GM11168 (cell line): ENCODE measurements around the gene SLC38A9.

Experiments
- in situ Hi-C: fragments of 300-500 bp; cut with MboI; formaldehyde crosslinking; loops from one replicate; pipeline ENCODE4 v1.12.0; 2022; ENCODE audit warnings: low sequenced_read_pairs; ENCODE audit not compliant: unreplicated experiment

The SLC38A9 gene

DNA sequence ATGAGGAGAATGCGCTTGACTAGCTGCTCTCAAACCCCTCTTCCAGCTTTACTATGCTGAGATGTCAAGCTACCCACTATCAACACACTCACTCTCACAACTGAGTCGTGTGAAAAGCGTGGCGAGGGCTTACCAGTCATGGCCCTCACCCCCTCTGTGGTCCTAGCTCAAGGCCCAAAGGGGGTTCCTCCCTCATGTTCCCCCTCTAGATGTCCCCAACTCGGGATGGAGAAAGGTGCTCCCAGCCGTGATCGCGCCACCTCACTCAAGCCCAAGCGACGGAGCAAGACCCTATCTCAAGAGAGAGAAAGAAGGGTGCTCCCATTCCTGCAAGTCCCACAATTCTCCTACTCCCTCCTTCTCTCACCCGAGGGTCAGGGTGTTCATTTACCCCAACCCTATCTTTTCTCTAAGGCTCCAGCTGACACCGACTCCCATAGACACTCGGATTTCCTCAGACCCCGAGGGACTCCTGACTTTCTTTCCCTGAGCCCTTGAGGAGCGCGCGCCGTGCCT, 559 bp downstream of the SLC38A9 start:
- in situ Hi-C loops: no loop called here

DNA sequence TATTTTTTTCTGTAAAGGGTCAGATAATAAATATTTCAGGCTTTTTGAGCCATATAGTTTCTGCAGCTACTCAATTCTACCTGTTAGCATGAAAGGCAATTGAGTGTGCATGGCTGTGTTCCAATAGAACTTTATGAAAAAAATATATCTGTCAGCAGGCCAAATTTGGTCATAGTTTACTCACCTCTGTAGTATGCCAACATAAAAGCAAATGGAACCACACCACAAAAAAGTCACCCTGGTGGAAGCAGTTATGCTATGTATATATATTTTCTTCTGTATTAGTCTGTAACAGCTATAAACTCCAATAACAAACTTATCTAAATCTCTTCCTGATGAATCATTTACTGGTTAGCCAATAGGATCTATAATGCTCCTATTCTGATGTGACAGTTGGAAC, 3.4 kb downstream of the SLC38A9 start:
- in situ Hi-C loops: no loop called here

DNA sequence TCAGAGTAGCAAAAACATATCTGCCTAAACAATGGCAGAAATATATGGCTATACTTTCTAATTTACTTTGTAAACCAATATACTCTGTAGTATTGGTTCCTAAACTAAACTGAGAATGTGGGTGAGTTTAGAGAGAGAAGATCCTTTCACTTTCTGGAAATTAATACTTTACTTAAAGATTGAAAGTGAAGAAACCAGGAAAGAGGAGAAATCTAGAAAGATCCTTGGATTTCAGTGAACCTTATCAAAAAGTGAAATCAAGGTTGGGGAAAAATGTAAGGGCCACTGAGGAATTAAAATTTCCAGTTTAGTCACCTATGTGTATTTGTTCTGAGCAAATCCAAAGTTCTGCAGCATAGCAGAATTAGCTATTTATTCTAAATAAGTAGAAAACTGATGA, 5.9 kb downstream of the SLC38A9 start:
- in situ Hi-C loops: no loop called here

DNA sequence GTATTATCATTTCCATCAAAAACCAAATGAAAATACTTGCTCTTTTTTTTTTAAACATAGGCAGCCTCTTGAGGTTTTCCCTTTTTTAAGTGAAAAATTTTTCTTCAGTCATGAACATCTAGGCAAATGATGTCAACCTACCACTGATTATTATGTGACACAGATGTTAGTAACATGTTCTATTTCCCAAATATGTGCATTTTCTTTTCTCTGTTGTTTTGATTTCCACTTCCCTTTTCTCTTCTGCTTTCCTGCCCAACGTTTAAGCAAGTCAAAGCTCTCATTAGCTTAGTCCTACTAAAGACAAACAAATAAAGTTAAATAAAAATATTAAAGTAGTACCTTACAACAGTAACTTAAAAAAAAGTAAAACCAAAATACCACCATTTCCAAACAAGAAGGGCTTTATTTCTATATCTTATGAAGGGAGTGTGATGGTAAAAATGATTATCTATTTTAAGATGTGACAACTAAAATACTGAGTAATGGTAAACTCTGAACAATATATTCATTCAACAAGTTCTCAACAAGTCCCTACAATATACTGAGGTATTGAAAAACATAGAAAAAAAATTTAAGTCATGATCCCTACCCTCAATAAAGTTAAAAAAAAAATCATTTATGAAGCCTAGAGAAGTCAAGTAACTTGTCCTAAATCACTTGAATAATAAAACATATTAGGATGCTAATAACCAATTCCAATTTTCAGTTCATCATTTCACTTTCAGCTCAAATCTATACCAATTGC, 9.4 kb downstream of the SLC38A9 start:
- in situ Hi-C loops: no loop called here

DNA sequence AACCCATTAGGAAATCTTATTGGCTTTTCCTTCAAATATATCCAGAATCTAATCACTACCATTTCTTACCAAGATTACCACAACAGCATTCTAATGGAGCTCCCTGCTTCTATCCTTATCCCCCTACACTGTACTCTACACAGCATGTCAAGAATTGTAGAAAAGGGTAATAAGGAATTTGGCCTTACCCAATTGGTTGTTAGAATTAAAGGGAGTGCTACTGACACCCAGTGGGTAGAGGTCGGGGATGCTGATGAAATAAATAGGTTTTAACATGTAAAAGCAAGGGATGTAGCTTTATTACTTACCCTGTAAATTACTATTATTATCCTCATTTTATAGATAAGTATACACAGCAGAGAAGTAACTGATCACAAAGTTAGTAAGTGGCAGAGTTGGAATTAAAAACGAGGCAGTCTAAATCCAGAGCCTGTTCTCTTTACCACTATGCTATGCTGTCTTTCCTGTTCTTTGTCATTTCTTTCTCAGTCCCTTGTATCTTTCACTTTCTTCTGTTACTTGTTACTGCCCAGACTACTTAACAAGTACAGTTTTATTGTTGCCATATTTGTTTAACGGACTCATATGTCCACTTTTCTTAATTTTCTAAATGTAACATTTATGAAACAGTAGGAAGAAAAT, 10.5 kb downstream of the SLC38A9 start:
- in situ Hi-C loops: no loop called here

DNA sequence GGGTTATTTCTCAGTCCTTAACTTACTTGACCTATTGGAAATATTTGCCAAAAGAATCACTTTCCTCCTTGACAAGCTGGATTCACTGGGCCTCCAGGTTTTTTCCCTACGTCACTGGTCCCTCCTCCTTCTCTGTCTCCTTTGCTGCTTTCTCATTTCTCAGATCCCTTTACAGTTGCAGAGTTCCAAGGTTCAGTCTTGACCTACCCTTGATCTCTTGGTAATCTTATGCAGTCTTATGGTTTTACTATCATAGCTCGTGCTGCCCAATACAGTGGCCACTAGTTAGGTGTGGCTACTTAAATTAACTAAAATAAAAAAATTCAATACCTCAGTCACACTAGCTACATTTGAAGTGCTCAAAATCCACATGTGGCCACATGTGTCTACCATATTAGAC, 11.4 kb downstream of the SLC38A9 start:
- in situ Hi-C loops: no loop called here

DNA sequence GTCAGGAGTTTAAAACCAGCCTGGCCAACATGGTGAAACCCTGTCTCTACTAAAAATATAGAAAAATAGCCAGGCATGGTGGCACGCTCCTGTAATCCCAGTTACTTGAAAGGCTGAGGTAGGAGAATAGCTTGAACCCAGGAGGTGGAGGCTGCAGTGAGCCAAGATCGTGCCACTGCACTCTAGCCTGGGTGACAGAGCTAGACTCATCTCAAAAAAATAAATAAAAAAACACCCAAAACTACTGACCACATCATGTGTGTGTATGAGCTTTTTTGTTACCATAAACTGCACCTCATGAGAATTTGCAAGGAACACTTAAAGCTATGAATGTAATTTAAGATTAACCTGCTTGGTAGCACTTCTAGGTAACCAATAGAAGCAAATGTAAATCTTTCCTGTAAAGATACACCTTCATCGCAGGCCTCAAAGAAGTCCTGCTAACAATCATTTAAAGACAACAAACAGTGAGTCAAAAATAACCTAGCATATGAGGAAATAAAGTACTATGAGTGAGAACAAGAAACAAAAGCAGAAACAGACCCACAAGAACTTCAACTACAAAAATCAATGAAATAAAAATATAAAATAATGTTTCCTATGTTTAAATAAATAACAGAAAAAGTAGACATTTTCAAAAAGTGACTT, 13.0 kb downstream of the SLC38A9 start:
- in situ Hi-C loops: loop anchor here (25.0 kb wide), 2 partner anchors 287 to 362 kb away; no protein-coding TSS in a partner anchor

DNA sequence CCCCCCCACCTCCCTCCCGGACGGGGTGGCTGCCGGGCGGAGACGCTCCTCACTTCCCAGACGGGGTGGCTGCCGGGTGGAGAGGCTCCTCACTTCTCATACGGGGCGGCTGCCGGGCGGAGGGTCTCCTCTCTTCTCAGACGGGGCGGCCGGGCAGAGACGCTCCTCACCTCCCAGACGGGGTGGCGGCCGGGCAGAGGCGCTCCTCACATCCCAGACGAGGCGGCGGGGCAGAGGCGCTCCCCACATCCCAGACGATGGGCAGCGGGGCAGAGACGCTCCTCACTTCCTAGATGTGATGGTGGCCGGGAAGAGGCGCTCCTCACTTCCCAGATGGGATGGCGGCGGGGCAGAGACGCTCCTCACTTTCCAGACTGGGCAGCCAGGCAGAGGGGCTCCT, 15.4 kb downstream of the SLC38A9 start:
- in situ Hi-C loops: loop anchor here (25.0 kb wide), 2 partner anchors 284 to 359 kb away; no protein-coding TSS in a partner anchor

DNA sequence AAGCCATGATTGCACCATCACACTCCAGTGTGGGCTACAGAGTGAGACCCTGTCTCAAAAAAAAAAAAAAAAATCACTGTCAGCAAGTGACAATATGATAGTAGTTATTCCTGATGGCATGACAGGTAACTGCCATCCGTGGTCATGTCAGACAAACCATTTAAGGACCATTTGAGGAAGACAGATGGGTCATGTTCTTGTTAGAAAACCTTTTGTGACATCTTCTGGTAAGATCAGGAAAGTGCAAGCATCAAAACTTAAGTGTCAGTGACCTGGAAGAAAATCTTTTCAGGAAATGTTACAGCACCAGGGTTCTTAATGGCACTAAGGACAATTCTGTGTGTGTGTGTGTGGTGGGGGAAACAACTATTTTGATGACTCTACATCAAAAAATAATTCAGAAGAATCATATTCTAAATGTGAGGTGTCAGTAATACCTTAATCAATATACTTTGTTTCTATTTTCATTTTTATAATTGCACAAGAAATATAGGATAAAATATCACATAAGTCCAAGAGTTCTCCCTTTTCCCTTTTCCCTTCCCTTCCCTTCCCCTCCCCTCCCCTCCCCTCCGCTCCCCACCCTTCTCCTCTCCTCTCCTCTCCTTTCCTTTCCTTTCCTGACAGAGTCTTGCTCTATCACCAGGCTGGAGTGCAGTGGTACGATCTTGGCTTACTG, 17.8 kb downstream of the SLC38A9 start:
- in situ Hi-C loops: loop anchor here (25.0 kb wide), 2 partner anchors 282 to 357 kb away; no protein-coding TSS in a partner anchor

DNA sequence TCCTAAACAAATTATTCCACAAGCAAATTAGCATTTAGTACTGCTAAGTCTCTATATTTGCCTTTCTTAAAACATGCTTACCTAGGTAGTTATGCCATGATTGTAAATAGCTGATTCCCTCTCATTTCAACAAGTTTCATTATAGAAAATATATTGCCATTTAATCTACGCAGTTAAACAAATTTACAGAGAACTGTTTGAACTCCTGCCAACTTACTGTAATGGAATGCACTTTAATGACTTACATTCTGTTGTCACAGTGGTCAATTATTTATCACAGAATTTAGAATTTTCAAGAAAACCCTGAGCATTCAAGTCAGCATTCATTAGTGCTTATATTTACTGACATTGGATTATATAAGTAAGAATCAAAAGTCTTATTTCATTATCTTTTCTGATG, 19.6 kb downstream of the SLC38A9 start:
- in situ Hi-C loops: loop anchor here (25.0 kb wide), 2 partner anchors 280 to 355 kb away; no protein-coding TSS in a partner anchor

DNA sequence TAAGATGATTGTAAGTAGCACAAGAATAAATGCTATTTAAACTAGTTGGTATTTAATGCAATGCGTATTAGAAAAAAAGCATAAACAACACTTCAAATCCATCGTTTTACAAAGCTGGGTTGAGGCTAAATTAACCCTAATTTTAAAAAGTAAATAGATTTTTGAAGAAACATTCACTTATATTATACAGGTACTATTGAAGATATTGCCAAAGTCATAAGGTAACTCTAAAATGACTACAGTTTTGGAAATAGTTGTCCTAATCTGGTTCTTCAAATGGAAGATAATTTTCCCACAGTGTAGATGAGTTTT, 20.1 kb downstream of the SLC38A9 start:
- in situ Hi-C loops: loop anchor here (25.0 kb wide), 2 partner anchors 280 to 355 kb away; no protein-coding TSS in a partner anchor

DNA sequence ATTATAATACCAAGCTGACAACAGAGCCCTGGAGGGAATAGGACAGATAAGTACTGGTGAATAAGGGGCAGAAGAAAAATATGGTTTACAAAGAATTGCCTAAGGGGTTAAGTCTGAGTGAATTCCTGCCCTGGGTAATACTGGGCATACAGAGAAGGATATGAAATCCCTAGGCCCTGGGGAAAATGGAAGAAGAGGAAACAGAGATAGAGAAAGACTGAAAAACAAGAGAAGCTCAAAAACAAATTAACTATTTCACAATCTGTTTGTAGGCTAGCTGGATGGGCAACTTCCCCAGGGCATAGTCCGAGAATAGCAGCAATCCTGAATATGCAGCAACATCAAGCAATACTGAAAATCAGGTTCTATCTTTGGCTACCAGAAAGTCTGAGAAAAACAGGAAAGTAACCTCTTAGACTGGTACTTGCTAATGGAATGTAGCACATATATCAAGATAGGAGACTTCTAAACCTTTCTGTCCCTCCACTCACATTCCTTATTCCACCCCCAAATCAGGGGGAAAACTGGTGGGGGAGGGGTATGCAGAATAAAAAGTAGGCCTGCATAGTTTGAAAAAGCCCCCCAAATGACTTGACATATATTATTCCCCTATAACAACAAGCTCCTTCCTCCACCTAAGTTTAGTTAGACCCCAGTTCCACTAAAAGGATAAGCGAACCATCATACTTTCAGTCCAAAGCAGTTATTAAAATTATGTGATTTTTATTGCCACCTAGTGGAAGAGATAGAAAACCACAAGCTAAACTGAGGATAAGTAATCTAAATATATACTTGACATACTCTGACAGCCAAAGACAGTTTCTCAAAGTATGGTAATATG, 20.6 kb downstream of the SLC38A9 start:
- in situ Hi-C loops: loop anchor here (25.0 kb wide), 2 partner anchors 279 to 354 kb away; no protein-coding TSS in a partner anchor

DNA sequence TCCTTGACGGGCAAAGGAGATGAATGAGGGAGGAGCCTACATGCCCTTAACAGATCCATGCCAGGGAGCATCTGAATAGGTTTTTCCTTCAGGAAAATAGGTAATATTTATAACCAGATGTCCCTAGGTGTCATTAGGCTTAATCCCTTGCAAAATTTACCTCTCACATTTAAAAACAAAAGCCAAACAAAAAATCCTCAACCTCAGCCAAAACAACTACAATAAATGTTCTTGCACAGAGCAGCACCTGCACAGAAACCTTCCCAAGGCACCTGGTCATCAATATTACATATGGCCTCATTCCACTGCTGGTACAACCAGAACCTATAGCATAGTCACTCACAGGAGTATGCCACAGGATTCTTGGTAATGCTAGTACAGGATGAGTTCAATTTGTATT, 30.1 kb downstream of the SLC38A9 start:
- in situ Hi-C loops: loop anchor here (25.0 kb wide), 2 partner anchors 270 to 345 kb away; no protein-coding TSS in a partner anchor

DNA sequence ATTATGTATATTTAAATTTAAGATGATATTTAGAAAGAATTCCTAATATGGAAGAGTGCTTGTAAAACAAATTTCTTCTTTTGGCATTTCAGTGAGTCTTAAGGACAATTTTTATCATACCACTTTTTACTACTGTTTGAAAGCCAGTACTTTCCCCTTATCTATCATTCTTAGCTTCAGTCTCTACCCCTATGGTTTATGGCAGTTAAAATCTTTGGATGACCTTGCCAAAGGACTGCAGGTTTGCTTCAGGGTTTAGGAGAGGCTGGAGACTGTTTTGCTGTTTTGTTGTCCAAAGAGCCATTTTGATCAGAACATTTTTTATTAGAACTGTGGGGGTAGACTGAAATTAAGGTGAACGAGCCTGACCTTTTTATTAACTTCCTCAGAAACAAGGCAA, 30.8 kb downstream of the SLC38A9 start:
- in situ Hi-C loops: loop anchor here (25.0 kb wide), 2 partner anchors 269 to 344 kb away; no protein-coding TSS in a partner anchor

DNA sequence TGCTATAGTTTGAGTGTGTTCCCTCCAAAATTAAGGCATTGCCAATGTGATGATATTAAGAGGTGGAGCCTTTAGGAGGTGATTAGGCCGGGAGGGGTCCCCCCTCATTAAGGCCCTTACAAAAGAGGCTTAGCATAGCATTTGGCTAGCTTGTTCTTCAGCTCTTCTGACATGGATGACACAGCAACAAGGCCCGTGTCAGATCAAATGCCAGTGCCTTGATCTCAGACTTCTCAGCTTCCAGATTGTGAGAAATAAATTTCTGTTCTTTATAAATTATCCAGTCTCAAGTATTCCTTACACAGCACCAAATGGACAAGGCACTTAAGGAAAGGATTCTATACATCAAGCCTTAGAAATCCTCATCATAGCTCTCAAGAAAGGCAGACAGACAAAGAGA, 31.8 kb downstream of the SLC38A9 start:
- in situ Hi-C loops: loop anchor here (25.0 kb wide), 2 partner anchors 268 to 343 kb away; no protein-coding TSS in a partner anchor

DNA sequence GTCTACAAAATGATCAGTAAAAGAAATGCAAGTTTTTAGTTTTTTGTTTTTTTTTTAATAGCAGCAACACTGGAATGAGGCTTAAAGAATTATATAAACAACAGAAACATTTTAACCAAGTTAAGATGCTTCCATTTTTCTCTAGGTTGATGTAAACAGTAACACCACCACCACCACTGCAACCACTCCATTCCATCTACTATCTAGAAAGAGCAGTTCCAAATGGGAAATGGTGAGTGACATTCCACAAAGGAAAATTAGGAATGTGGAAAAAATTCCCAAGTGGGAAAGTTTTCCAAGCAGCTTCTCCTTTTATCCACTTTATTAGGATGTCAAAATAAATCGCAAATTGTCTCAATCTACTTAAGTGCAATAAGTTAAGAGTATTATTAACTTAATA, 32.6 kb downstream of the SLC38A9 start:
- in situ Hi-C loops: loop anchor here (25.0 kb wide), 2 partner anchors 267 to 342 kb away; no protein-coding TSS in a partner anchor

DNA sequence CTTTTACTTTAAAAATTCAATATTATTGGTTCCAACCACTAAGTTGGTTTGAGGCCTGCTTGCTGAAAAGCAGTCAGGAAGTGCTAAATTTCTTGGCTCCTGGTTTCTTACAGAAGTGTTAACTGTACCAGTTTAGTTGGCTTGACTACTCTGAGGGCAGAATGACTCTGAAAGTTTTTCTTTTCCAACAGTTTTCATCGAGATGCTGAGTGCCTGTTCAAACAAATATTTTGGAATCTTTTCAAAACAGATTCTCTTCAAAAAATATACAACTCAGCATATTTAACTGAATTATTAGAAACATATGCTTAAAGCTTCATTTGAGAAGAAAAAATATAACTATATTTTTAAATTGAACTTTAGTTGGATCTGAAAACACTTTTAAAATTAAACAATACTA, 37.0 kb downstream of the SLC38A9 start:
- in situ Hi-C loops: loop anchor here (25.0 kb wide), 2 partner anchors 263 to 338 kb away; no protein-coding TSS in a partner anchor

DNA sequence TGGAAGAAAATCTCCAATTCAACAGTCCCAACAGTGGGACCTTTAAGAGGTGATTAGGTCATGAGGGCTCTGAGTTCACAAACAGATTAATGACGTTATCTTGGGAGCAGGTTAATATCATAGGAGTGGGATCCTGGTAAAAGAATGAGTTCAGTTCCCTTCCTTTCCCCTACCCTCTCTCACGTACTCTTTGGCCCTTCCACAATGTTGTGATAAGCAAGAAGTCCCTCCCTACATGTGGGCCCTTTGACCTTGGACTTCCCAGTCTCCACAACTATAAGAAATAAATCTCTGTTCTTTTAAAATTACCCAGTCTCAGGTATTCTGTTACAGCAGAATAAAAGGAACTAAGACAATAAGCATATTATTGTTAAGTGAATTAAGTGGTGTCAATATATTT, 37.8 kb downstream of the SLC38A9 start:
- in situ Hi-C loops: no loop called here

DNA sequence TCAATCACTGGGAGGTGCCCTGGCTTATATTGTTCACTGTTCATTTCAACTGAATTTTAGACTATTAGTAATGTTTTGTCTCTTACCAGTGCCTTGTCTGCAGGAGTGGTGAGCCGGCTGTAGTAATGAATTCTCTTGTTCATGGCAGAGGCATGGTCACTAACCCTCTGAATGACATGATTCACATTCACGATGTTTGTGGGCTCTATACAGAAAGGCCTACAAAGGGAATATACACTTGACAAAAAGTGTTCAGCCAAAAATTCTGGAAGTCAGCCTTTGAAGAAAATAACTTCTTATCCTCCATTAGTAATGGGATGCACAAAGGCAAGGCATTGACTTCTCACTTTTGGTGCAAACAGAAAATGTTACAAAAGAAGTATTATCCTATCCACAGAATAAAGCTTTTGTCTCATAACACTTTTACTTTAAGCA, 39.6 kb downstream of the SLC38A9 start:
- in situ Hi-C loops: no loop called here
